Loucy (cell line): Measurements from ENCODE around the gene C19orf25.

Experiments used
- CTCF ChIP-seq: fragments of 200-600 bp; sonication (generic); conservative IDR thresholded peaks from 2 replicates; pipeline ENCODE4 v1.5.1; 2014; ENCODE audit warnings: mild to moderate bottlenecking, antibody characterized with exemption, low read length
- EZH2phosphoT487 ChIP-seq: fragments of 200-600 bp; IDR thresholded peaks from 2 replicates; pipeline ENCODE4 v1.6.1; 2018; ENCODE audit warnings: antibody characterized with exemption, mild to moderate bottlenecking, moderate library complexity, borderline replicate concordance

GRCh38 chr19:1433119-1434039, 45.6 kb downstream of the C19orf25 start:
- TF ChIP-seq CTCF, result no peak
- TF ChIP-seq EZH2phosphoT487, result no peak
